Erythroblast (primary cell): ENCODE data around the gene ARHGAP28.

Experiments used
- GATA1 ChIP-seq: IDR thresholded peaks from 2 replicates; pipeline ENCODE4 v1.6.1; 2011; ENCODE audit warnings: low read depth, mild to moderate bottlenecking, control low read depth, low read length, moderate library complexity
- POLR2A ChIP-seq: IDR thresholded peaks from 2 replicates; pipeline ENCODE4 v1.6.1; 2011; ENCODE audit warnings: mild to moderate bottlenecking, low read length

DNA sequence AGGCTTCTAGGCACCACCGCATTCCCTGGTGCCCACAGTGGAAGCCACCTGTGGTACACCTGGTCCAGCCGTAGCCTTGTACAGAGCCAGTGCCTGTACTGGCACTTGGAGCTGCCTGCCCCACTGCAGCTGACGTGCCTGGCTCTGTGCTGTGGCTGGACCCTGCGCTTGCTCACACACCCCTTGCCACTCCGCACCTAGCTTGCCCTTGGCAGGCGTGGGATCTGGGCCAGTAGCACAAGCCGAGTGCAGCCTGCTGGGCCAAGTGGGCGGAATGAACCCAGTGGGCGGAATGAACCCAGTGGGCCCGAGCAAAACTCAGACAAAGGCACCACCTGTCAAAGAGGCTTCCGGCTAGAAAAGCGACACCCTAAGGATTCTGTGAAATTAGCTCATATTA lies 126.3 kb downstream of the ARHGAP28 start:
- no peak for TF ChIP-seq POLR2A
- no peak for TF ChIP-seq GATA1
